Neutrophil (primary cell): Measurements from ENCODE around the gene GRID2IP.

Source experiments
- H3K27ac ChIP-seq: fragments of 200-600 bp; sonication (generic); 2 replicates; pipeline ENCODE4 v1.5.1; 2016; ENCODE audit warnings: mild to moderate bottlenecking, moderate library complexity
- H3K27me3 ChIP-seq: fragments of 200-600 bp; sonication (generic); 2 replicates; pipeline ENCODE4 v1.6.0; 2016; ENCODE audit warnings: mild to moderate bottlenecking
- H3K36me3 ChIP-seq: fragments of 200-600 bp; sonication (generic); 2 replicates; pipeline ENCODE4 v1.5.1; 2017
- H3K4me1 ChIP-seq, 2 experiments: fragments of 200-600 bp in 1 of 2; sonication (generic) in 1 of 2; 1 replicate in 1 of 2; 2 replicates in 1 of 2; pipeline versions ENCODE4 v1.5.1 to v1.6.1; 2013 to 2016; ENCODE audit warnings: low read depth in 1 of 2, low read length in 1 of 2, mild to moderate bottlenecking in 1 of 2, moderate library complexity in 1 of 2; ENCODE audit not compliant: control insufficient read depth in 1 of 2, insufficient read depth in 1 of 2
- H3K4me3 ChIP-seq, 2 experiments: fragments of 200-600 bp in 1 of 2; sonication (generic) in 1 of 2; 1 replicate in 1 of 2; 2 replicates in 1 of 2; pipeline ENCODE4 v1.5.1; 2013 to 2016; ENCODE audit warnings: low read depth in 1 of 2, low read length in 1 of 2, mild to moderate bottlenecking in 1 of 2, moderate library complexity in 1 of 2
- H3K9me3 ChIP-seq: fragments of 200-600 bp; sonication (generic); 2 replicates; pipeline ENCODE4 v1.5.1; 2016
- CTCF ChIP-seq: fragments of 200-600 bp; sonication (generic); IDR thresholded peaks from 2 replicates; pipeline ENCODE4 v1.5.1; 2016; ENCODE audit warnings: antibody characterized with exemption

Gene GRID2IP

GRCh38 chr7:6542368-6542767, 8.9 kb downstream of the GRID2IP start:
- peaks cover 17% of the 10 kb centered on the region for H3K27me3 ChIP-seq
- H3K4me3 ChIP-seq = no peak overlapping the region
- no peaks in the 10 kb centered on the region for H3K36me3 ChIP-seq
- no peak overlapping the region for H3K27ac ChIP-seq
- H3K4me1 ChIP-seq = no peaks in the 10 kb centered on the region
- no peak for TF ChIP-seq CTCF
- H3K9me3 ChIP-seq = no peaks in the 10 kb centered on the region

GRCh38 chr7:6536262-6537260, 14.7 kb downstream of the GRID2IP start:
- H3K27me3 ChIP-seq = peaks cover 75% of the 10 kb centered on the region
- H3K27ac ChIP-seq = no peak overlapping the region
- no peaks in the 10 kb centered on the region for H3K4me1 ChIP-seq
- H3K9me3 ChIP-seq = no peaks in the 10 kb centered on the region
- no peak overlapping the region for H3K4me3 ChIP-seq
- H3K36me3 ChIP-seq = no peaks in the 10 kb centered on the region
- no peak for TF ChIP-seq CTCF

GRCh38 chr7:6533893-6534495, 17.3 kb downstream of the GRID2IP start:
- Histone ChIP-seq H3K27me3 (peaks cover 100% of the 10 kb centered on the region), H3K36me3 (no peaks in the 10 kb centered on the region), H3K27ac (no peak overlapping the region), H3K4me3 (no peak overlapping the region), H3K9me3 (no peaks in the 10 kb centered on the region), H3K4me1 (peaks cover 6 to 8% of the 10 kb centered on the region in 2 experiments)
- no peak for TF ChIP-seq CTCF

GRCh38 chr7:6532516-6532915, 18.7 kb downstream of the GRID2IP start:
- no peaks in the 10 kb centered on the region for H3K9me3 ChIP-seq
- no peak overlapping the region for H3K27ac ChIP-seq
- no peak overlapping the region for H3K4me3 ChIP-seq
- no peaks in the 10 kb centered on the region for H3K36me3 ChIP-seq
- no peak for TF ChIP-seq CTCF
- H3K4me1 ChIP-seq = peaks cover 6 to 8% of the 10 kb centered on the region in 2 experiments
- peaks cover 100% of the 10 kb centered on the region for H3K27me3 ChIP-seq

- Histone ChIP-seq H3K4me1 (peaks cover 8 to 12% of the 10 kb centered on the region in 2 experiments), H3K4me3 (no peak overlapping the region), H3K27ac (no peak overlapping the region), H3K36me3 (no peaks in the 10 kb centered on the region), H3K27me3 (peaks cover 100% of the 10 kb centered on the region), H3K9me3 (no peaks in the 10 kb centered on the region)
- TF ChIP-seq CTCF = no peak
Measured at GRCh38 chr7:6531492-6532279, 19.6 kb downstream of the GRID2IP start.
